ENCODE measurements around the gene DNMBP. TPM values are rescaled to one million over a fixed set of nuclear protein-coding genes. Genes with fewer than 3 reads are reported as not detected.
"Not testable (repeated sequence)": the region's sequence is repeated elsewhere in the genome, so short reads cannot be mapped to it uniquely, and the experiment has no call there.

The DNMBP gene
- total RNA-seq, 2 donors from 2014 or later = 38.4 to 53.5 TPM

GRCh38 chr10:99994801-99995200 is 14.9 kb downstream of the DNMBP start:
- H3K27me3 ChIP-seq = no peaks in the 10 kb centered on the region
- H3K4me1 ChIP-seq = no peaks in the 10 kb centered on the region
- no peaks in the 10 kb centered on the region for H3K9me3 ChIP-seq
- DNase-seq = no peak
- TF ChIP-seq CTCF (IDR thresholded peaks at IDR 0.05) = no peak
- H3K27ac ChIP-seq = peak overlapping the region; percentile 25
- intact Hi-C loops (cut with DNase I) = no loop called here
- H3K9ac ChIP-seq (ENCODE audit: low read depth in 2 of 2, low read length in 2 of 2) = no peak overlapping the region
- H3K36me3 ChIP-seq = no peaks in the 10 kb centered on the region
- no peak overlapping the region for H3K4me3 ChIP-seq

- Histone ChIP-seq H3K4me3 (no peak overlapping the region), H3K27ac (peak overlapping the region; percentile 25), H3K9ac (ENCODE audit: low read depth in 2 of 2, low read length in 2 of 2) (no peak overlapping the region), H3K4me1 (no peaks in the 10 kb centered on the region), H3K9me3 (no peaks in the 10 kb centered on the region), H3K27me3 (no peaks in the 10 kb centered on the region), H3K36me3 (no peaks in the 10 kb centered on the region)
- DNase-seq = peak; percentile 53
- intact Hi-C loops (cut with DNase I) = no loop called here
- TF ChIP-seq CTCF (IDR thresholded peaks at IDR 0.05) = no peak
These were observed 15.8 kb downstream of the DNMBP start for GRCh38 chr10:99993701-99994689.

- H3K9ac ChIP-seq (ENCODE audit: low read depth in 2 of 2, low read length in 2 of 2); H3K27ac ChIP-seq; H3K36me3 ChIP-seq; H3K4me3 ChIP-seq; H3K4me1 ChIP-seq; intact Hi-C loops (cut with DNase I); H3K27me3 ChIP-seq; DNase-seq; H3K9me3 ChIP-seq: not testable (repeated sequence)
These were observed 24.1 kb downstream of the DNMBP start for GRCh38 chr10:99985637-99986036.

- no peaks in the 10 kb centered on the region for H3K9me3 ChIP-seq
- no peak for TF ChIP-seq CTCF (IDR thresholded peaks at IDR 0.05)
- no peak overlapping the region for H3K9ac ChIP-seq (ENCODE audit: low read depth in 2 of 2, low read length in 2 of 2)
- no peaks in the 10 kb centered on the region for H3K36me3 ChIP-seq
- no peak overlapping the region for H3K4me3 ChIP-seq
- intact Hi-C loops (cut with DNase I) = no loop called here
- peak overlapping the region; percentile 41 for H3K27ac ChIP-seq
- DNase-seq = no peak
- no peaks in the 10 kb centered on the region for H3K27me3 ChIP-seq
- no peaks in the 10 kb centered on the region for H3K4me1 ChIP-seq
These were observed 25.3 kb downstream of the DNMBP start for GRCh38 chr10:99984211-99985034.

GRCh38 chr10:99983280-99983988 is 26.3 kb downstream of the DNMBP start:
- H3K4me3 ChIP-seq = no peak overlapping the region
- no peak for DNase-seq

More at GRCh38 chr10:99983280-99983988, 26.3 kb downstream of the DNMBP start:
- H3K27ac ChIP-seq = peak overlapping the region; percentile 41
- intact Hi-C loops (cut with DNase I) = no loop called here
- no peaks in the 10 kb centered on the region for H3K27me3 ChIP-seq
- no peak overlapping the region for H3K9ac ChIP-seq (ENCODE audit: low read depth in 2 of 2, low read length in 2 of 2)
- TF ChIP-seq CTCF (IDR thresholded peaks at IDR 0.05) = no peak
- H3K4me1 ChIP-seq = no peaks in the 10 kb centered on the region
- no peaks in the 10 kb centered on the region for H3K36me3 ChIP-seq
- H3K9me3 ChIP-seq = no peaks in the 10 kb centered on the region
